ENCODE data around the gene LHFPL3. TPM values are rescaled to one million over a fixed set of nuclear protein-coding genes. Genes with fewer than 3 reads are reported as not detected.

Gene LHFPL3
- total RNA-seq, 1 donor, result not detected

DNA sequence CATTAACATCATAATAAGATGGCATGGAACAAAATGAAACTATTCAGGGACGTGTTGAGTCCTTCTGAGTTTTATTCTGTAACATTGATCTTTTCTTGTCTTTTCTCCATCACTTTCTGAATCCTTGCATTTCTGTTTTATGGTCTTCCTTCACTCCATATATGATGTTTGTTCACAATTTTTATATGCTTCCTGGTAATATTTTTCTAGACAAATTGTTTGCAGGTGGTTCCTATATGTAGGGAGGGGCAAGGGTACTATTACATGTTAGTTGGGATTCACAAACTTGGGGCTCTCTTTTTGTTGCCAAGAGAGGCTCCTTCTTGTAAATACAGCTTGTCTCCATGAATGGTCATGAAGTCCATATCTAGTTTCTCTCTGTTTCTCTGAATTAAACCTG, 159.2 kb downstream of the LHFPL3 start:
- Histone ChIP-seq H3K27me3 (ENCODE audit: insufficient read depth, low read length) (no peaks in the 10 kb centered on the region), H3K9me3 (ENCODE audit: low read depth, low read length) (no peaks in the 10 kb centered on the region), H3K4me3 (ENCODE audit: low read length) (no peak overlapping the region), H3K4me1 (ENCODE audit: insufficient read depth, low read length) (no peaks in the 10 kb centered on the region)

DNA sequence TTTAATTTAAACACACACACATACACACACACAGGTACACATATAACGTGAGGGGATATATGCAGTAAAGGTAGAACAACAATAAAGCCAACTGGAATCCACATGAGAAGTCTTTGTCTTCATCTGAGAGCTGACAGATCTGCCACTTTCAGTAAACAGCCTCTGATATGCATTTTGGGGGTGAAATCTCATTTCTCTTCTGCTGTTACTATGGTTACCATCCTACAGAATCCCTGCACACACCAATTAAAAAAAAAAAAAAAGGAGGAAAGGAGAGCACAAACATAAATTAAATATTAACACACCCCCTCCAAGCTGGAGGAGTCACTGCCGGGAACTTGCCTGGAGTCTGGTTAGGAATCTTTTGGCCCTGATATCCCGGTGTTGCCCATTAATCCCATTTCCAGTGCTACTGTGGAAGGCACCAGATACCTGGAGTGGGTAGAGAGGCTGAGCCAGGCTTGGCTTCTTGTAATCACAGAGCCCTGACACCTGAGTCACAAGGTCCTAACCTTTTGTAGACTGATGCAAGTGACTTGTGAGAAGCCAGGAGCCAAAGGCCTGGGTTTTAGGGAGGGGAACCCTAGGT, 169.1 kb downstream of the LHFPL3 start:
- Histone ChIP-seq H3K27me3 (ENCODE audit: insufficient read depth, low read length) (no peaks in the 10 kb centered on the region), H3K4me1 (ENCODE audit: insufficient read depth, low read length) (no peaks in the 10 kb centered on the region), H3K4me3 (ENCODE audit: low read length) (no peak overlapping the region), H3K9me3 (ENCODE audit: low read depth, low read length) (no peaks in the 10 kb centered on the region)

DNA sequence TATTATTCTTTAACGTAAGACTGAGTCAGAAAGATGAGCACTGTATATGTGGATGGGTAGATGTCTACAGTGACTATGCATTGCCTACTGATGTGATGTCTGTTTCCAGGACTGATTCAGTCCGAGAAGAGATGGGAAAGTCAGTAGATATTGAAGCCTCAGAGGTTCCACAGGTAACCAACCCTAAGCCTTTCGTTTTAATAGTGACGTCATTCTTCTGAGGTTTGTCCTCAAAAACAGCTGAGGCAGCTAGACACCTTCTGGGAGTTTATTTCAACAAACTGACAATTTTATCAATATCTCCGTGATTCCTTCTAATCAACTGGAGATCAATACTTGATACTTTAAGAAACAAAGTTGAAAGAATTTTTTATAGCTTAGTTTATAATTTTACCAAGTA, 171.6 kb downstream of the LHFPL3 start:
- Histone ChIP-seq H3K9me3 (ENCODE audit: low read depth, low read length) (no peaks in the 10 kb centered on the region), H3K4me3 (ENCODE audit: low read length) (no peak overlapping the region), H3K4me1 (ENCODE audit: insufficient read depth, low read length) (no peaks in the 10 kb centered on the region), H3K27me3 (ENCODE audit: insufficient read depth, low read length) (no peaks in the 10 kb centered on the region)

DNA sequence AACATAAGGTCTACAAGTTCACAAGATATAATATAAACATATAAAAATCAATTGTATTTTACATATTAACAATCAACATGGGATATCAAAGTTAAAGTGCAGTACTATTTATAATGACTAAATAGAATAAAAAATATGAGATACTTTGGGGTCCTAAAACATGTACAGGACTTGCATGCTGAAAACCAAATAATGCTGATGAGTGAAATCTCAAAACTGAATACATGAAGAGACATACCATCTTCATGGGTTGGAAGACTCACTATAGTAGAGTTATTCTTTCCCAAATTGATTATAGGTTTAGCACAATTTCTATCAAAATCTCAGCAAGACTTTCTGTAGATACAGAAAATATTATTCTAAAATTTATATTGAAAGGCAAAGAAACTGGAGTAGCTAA, 181.5 kb downstream of the LHFPL3 start:
- Histone ChIP-seq H3K4me1 (ENCODE audit: insufficient read depth, low read length) (no peaks in the 10 kb centered on the region), H3K27me3 (ENCODE audit: insufficient read depth, low read length) (no peaks in the 10 kb centered on the region), H3K4me3 (ENCODE audit: low read length) (no peak overlapping the region), H3K9me3 (ENCODE audit: low read depth, low read length) (no peaks in the 10 kb centered on the region)

DNA sequence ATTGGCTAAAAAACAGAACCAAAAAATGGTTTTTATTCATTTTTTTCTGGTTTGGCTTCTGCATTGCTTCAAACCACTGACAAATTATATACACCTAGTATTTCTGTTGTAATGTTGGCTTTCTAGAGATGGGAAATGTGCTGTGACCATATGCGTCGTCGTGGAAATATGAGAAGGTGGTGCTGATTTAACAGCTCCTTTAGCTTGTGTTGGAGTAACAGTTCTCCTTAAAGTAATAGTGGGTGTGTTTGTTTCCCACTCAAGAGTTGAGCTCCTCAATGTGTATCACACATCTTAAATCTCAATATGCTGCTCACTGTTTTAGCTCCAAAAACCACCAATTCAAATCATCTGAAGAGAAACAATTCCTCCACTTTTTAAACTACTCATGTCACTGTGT, 196.4 kb downstream of the LHFPL3 start:
- Histone ChIP-seq H3K4me1 (ENCODE audit: insufficient read depth, low read length) (no peaks in the 10 kb centered on the region), H3K4me3 (ENCODE audit: low read length) (no peak overlapping the region), H3K27me3 (ENCODE audit: insufficient read depth, low read length) (no peaks in the 10 kb centered on the region), H3K9me3 (ENCODE audit: low read depth, low read length) (no peaks in the 10 kb centered on the region)

DNA sequence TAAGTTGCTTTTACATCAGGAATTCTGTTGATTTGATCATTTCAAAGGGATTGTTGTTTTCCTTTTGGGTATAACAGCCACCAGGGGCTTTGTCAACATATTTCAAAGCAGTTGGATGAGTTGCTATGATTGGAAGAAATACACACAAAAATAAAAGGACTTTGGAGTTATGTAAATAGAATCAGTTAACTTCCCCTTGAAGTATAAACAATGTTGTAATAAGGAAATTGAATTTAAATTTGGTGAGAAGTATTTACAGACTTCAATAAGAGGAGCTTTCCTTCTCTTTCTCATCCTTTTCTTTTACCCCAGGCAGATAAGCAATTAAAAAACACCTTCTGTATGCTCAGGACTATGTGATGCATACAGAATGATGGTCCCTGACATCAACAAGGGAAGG, 199.7 kb downstream of the LHFPL3 start:
- no peak overlapping the region for H3K4me3 ChIP-seq (ENCODE audit: low read length)
- no peaks in the 10 kb centered on the region for H3K9me3 ChIP-seq (ENCODE audit: low read depth, low read length)
- no peaks in the 10 kb centered on the region for H3K4me1 ChIP-seq (ENCODE audit: insufficient read depth, low read length)
- no peaks in the 10 kb centered on the region for H3K27me3 ChIP-seq (ENCODE audit: insufficient read depth, low read length)

DNA sequence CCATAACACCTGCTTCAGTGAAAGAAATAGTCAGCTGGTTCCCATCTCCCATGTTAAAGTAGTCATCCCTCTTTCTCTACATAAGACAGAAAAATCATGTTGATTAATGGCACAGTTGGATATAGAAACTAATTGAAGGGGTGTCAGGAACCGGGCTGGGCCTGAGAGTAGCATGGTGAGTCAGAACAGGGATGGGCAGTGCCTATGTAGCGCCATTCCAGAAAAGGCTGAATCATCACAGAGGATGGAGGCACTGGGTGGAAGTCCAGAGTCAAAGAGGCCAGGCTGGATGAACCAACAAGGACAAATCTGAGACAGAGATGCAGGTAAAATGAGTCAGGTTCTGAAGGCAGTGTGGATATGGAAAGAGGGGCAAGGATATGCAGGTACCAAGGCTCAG, 201.2 kb downstream of the LHFPL3 start:
- Histone ChIP-seq H3K9me3 (ENCODE audit: low read depth, low read length) (no peaks in the 10 kb centered on the region), H3K4me3 (ENCODE audit: low read length) (no peak overlapping the region), H3K4me1 (ENCODE audit: insufficient read depth, low read length) (no peaks in the 10 kb centered on the region), H3K27me3 (ENCODE audit: insufficient read depth, low read length) (no peaks in the 10 kb centered on the region)

DNA sequence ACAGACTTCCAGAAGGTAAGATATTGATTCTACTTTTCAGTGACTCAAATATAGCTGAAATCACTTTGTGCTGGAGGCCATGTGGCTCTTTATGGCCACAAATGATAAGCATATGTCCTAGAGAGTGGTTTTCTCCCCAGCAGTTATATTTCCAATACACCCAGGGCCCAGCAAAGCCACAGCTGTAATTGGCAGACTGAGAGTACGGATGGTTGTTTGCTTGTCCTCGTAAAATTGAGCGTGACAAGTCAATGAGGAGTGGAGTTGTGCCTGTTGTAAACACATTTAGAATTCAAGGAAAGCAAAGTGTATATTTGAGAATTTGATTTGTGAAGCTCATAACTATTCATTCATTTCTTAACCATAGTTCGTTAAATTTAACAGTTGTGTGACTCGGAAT, 201.8 kb downstream of the LHFPL3 start:
- no peaks in the 10 kb centered on the region for H3K9me3 ChIP-seq (ENCODE audit: low read depth, low read length)
- no peaks in the 10 kb centered on the region for H3K4me1 ChIP-seq (ENCODE audit: insufficient read depth, low read length)
- H3K27me3 ChIP-seq (ENCODE audit: insufficient read depth, low read length), result no peaks in the 10 kb centered on the region
- no peak overlapping the region for H3K4me3 ChIP-seq (ENCODE audit: low read length)

DNA sequence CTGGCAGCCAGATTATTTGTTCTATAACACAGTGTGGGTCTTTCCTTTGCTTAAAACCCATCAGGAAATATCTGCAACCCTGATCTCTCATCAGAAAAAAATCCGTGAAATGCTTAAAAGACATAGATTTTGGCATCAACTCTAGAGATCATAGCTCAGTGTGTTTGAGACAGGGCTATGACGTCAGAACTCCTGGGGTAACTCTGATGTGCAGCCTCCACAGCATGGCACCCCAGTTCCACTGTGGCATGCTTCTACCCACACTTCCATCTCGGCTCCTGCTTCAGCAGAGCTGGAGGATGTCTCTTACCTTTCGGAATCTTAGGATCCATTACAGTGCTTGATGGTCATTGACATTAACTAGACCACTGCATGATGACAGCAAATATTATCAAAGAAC, 205.7 kb downstream of the LHFPL3 start:
- Histone ChIP-seq H3K4me3 (ENCODE audit: low read length) (no peak overlapping the region), H3K9me3 (ENCODE audit: low read depth, low read length) (no peaks in the 10 kb centered on the region), H3K27me3 (ENCODE audit: insufficient read depth, low read length) (no peaks in the 10 kb centered on the region), H3K4me1 (ENCODE audit: insufficient read depth, low read length) (no peaks in the 10 kb centered on the region)

DNA sequence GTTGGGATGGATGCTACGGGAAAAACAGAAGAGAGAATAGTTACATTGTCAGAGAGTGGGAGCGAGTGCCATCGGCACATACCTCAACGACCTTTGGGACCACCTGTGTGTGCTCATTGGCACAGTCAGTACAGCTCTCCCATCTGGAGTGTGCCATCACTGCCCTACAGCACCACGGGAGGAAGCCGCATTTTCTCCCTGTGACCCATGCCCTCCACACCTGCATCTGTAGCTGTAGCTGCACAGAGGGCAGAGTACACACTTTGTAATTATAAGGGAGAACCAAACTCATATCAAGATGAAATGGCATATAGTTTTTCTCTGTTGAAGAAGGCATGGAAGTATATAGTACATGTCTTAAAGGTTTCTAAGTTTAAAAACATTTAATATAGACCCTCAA, 207.4 kb downstream of the LHFPL3 start:
- no peaks in the 10 kb centered on the region for H3K27me3 ChIP-seq (ENCODE audit: insufficient read depth, low read length)
- no peaks in the 10 kb centered on the region for H3K4me1 ChIP-seq (ENCODE audit: insufficient read depth, low read length)
- no peak overlapping the region for H3K4me3 ChIP-seq (ENCODE audit: low read length)
- no peaks in the 10 kb centered on the region for H3K9me3 ChIP-seq (ENCODE audit: low read depth, low read length)

DNA sequence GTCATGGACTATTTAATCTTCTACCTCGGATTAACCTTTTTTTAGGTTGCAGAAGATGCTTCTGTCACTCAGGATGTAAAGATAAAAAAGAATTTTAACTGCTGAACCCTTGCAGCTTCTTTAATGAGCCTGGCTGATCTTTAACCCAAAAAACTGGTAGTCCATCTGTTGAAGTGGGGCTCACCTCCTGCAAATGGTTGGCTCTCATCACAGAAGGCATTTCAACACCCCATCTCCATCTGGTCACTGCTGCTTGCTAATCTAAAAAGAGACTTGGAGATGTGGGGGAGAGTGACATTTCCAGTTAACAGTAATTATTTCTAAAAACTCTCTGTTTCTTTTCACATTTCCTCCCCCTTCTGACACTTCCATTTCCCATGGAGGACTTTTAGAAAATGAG, 208.6 kb downstream of the LHFPL3 start:
- H3K27me3 ChIP-seq (ENCODE audit: insufficient read depth, low read length), result no peaks in the 10 kb centered on the region
- H3K9me3 ChIP-seq (ENCODE audit: low read depth, low read length), result no peaks in the 10 kb centered on the region
- no peak overlapping the region for H3K4me3 ChIP-seq (ENCODE audit: low read length)
- no peaks in the 10 kb centered on the region for H3K4me1 ChIP-seq (ENCODE audit: insufficient read depth, low read length)

DNA sequence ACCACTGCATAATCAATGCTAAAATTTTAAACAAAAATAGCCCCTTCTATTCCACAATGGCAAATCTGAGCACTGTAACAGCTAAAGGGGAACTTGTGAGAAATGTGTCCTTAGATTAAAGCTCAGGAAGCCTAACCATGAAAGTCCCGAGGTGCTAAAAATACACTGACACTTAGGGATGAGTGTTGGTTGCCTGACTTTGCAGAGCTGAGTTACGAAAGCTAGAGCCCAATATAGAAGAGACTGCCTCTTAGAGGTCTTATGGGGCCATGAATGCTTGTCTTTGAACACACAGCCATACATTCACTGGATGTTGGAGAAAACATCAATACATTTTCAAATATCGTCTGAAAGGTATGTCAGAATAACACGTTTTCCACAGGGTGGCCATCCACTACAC, 209.7 kb downstream of the LHFPL3 start:
- Histone ChIP-seq H3K4me1 (ENCODE audit: insufficient read depth, low read length) (no peaks in the 10 kb centered on the region), H3K27me3 (ENCODE audit: insufficient read depth, low read length) (no peaks in the 10 kb centered on the region), H3K4me3 (ENCODE audit: low read length) (no peak overlapping the region), H3K9me3 (ENCODE audit: low read depth, low read length) (no peaks in the 10 kb centered on the region)

DNA sequence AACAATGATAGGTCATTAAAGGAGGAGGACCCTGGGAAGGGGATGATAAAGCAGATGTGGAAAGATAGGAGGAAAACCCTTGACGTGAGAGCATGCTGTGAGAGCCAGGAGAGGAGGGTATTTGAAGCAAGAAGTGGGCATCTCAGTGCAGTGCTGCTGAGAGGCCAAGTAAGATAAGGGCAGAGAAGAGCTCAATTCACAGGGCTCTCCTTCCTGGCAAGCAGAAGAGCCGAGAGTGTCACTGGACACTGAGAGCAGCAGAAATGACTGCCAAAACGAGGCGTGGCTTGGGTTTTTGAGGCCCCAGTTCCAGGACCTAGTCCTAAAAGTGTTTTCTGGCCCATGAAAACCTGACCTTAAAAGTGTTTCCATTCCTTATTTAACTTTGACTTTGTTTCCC, 213.5 kb downstream of the LHFPL3 start:
- H3K4me1 ChIP-seq (ENCODE audit: insufficient read depth, low read length), result no peaks in the 10 kb centered on the region
- no peaks in the 10 kb centered on the region for H3K9me3 ChIP-seq (ENCODE audit: low read depth, low read length)
- no peaks in the 10 kb centered on the region for H3K27me3 ChIP-seq (ENCODE audit: insufficient read depth, low read length)
- H3K4me3 ChIP-seq (ENCODE audit: low read length), result no peak overlapping the region

DNA sequence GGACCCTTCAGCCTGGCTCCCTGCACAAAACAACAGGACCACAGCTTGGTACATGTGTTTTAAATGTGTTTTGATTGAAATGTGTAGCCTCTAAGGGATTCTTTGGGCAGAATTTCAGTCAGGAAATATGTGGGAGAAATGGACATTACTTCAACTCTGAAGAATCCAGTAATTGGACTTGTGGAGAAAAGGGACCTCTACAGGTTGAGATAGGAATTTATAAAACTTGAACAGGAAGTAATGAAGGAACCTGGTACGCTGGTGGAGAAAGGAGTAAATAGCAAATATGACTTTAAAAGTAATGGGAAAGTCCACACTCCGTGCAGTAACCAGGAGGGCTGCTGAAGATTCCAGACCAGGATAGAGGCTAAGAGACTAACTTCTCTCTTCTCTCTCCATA, 220.5 kb downstream of the LHFPL3 start:
- H3K4me1 ChIP-seq (ENCODE audit: insufficient read depth, low read length), result no peaks in the 10 kb centered on the region
- no peak overlapping the region for H3K4me3 ChIP-seq (ENCODE audit: low read length)
- H3K9me3 ChIP-seq (ENCODE audit: low read depth, low read length), result no peaks in the 10 kb centered on the region
- H3K27me3 ChIP-seq (ENCODE audit: insufficient read depth, low read length), result no peaks in the 10 kb centered on the region

DNA sequence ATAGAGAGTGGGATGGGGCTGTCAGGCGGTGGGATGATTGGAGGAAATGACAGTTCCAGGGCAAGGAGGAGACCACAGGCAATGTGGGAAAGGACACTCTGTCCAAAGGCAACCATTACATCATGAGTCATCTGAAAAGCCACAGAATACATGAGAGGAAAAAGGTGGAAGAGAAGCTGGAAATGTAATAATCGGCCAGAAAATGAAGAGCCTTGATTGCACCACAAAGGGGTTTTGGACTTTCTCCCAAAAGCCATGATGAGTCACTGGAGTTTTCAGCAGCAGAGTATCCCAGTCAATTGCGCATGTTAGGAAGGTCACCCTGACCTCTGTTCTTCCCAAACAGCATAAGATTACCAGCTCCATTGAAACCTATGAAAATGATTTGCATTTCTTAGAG, 222.0 kb downstream of the LHFPL3 start:
- Histone ChIP-seq H3K27me3 (ENCODE audit: insufficient read depth, low read length) (no peaks in the 10 kb centered on the region), H3K9me3 (ENCODE audit: low read depth, low read length) (no peaks in the 10 kb centered on the region), H3K4me1 (ENCODE audit: insufficient read depth, low read length) (no peaks in the 10 kb centered on the region), H3K4me3 (ENCODE audit: low read length) (no peak overlapping the region)

DNA sequence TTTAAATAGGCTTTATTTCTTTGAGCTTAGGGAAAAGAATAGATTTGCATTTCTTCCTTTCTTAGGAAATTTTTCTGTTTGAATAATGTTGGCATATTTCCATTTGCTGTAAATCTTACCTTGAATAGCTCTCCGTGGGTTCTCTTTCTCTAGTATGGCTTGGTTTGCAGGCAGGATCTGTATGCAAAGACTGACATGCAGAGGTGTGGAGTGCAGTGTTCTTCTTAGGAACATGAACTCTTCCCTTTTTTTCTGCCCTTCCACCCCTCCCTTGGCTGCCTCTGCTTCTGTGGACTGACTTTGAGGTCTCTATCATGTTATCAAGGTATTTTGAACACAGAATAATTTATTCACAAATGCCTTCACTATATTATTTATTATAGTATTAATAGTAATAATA, 222.8 kb downstream of the LHFPL3 start:
- no peaks in the 10 kb centered on the region for H3K4me1 ChIP-seq (ENCODE audit: insufficient read depth, low read length)
- H3K4me3 ChIP-seq (ENCODE audit: low read length), result no peak overlapping the region
- no peaks in the 10 kb centered on the region for H3K27me3 ChIP-seq (ENCODE audit: insufficient read depth, low read length)
- H3K9me3 ChIP-seq (ENCODE audit: low read depth, low read length), result no peaks in the 10 kb centered on the region

DNA sequence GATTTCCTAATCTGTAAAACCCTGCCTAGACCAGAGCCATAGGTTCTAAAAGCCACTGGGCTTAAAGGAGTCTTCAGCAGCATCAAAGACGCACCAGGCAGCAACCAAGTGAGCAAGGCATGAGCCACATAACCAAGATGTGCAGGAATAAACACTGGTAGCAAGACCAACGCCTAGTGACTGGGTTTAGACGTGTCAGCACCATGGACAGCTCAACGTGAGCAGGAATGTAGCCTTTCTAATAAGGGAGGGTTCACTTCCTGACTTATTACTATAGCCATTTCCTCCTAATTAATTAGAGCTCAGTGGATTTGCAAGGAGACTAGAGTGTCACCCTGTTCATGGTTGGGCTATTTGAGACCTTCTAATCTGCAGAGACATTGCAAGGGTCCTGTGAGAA, 223.7 kb downstream of the LHFPL3 start:
- no peaks in the 10 kb centered on the region for H3K27me3 ChIP-seq (ENCODE audit: insufficient read depth, low read length)
- no peaks in the 10 kb centered on the region for H3K9me3 ChIP-seq (ENCODE audit: low read depth, low read length)
- no peaks in the 10 kb centered on the region for H3K4me1 ChIP-seq (ENCODE audit: insufficient read depth, low read length)

More for the DNA sequence above, 223.7 kb downstream of the LHFPL3 start:
- H3K4me3 ChIP-seq (ENCODE audit: low read length), result no peak overlapping the region

Measured in mononuclear cell (primary cell).